Astrocyte (in vitro differentiated cells and primary cell): ENCODE measurements around the gene OR5B3. TPM values are rescaled to one million over a fixed set of nuclear protein-coding genes. Genes with fewer than 3 reads are reported as not detected.

ENCODE experiments used
- DNase-seq: peaks from one replicate; pipeline ENCODE4 v3.0.0-alpha.2; 2010; ENCODE audit warnings: low read depth
- FAIRE-seq: peaks from 2 replicates; lab custom pipeline; 2011; peaks lifted over from hg19 to GRCh38; lab: Jason Lieb, UNC
- H2AFZ ChIP-seq: 2 replicates; pipeline ENCODE4 v1.6.0; 2012; ENCODE audit warnings: low read depth, low read length, inconsistent platforms
- H3K27ac ChIP-seq: 2 replicates; pipeline ENCODE4 v1.5.1; 2011; ENCODE audit warnings: low read depth, low read length, inconsistent platforms
- H3K27me3 ChIP-seq: 2 replicates; pipeline ENCODE4 v1.6.0; 2011; ENCODE audit warnings: low read length, inconsistent platforms; ENCODE audit not compliant: insufficient read depth
- H3K36me3 ChIP-seq: 2 replicates; pipeline ENCODE4 v1.5.1; 2011; ENCODE audit warnings: low read length, inconsistent platforms; ENCODE audit not compliant: insufficient read depth
- H3K4me1 ChIP-seq: 2 replicates; pipeline ENCODE4 v1.5.1; 2011; ENCODE audit warnings: low read length, inconsistent platforms; ENCODE audit not compliant: insufficient read depth
- H3K4me2 ChIP-seq: 2 replicates; pipeline ENCODE4 v1.6.0; 2012; ENCODE audit warnings: low read length, inconsistent platforms
- H3K4me3 ChIP-seq: 2 replicates; pipeline ENCODE4 v1.5.1; 2011; ENCODE audit warnings: low read depth, mild to moderate bottlenecking, low read length, inconsistent platforms; ENCODE audit not compliant: insufficient read depth
- H3K79me2 ChIP-seq: 2 replicates; pipeline ENCODE4 v1.6.0; 2012; ENCODE audit warnings: mild to moderate bottlenecking, low read length, inconsistent platforms; ENCODE audit not compliant: insufficient read depth
- H3K9ac ChIP-seq: 2 replicates; pipeline ENCODE4 v1.6.0; 2012; ENCODE audit warnings: mild to moderate bottlenecking, low read length, inconsistent platforms
- H3K9me3 ChIP-seq: 2 replicates; pipeline ENCODE4 v1.5.1; 2012; ENCODE audit warnings: low read depth, mild to moderate bottlenecking, low read length, inconsistent platforms; ENCODE audit not compliant: insufficient read depth
- H4K20me1 ChIP-seq: 2 replicates; pipeline ENCODE4 v1.6.0; 2012; ENCODE audit warnings: low read length, inconsistent platforms; ENCODE audit not compliant: insufficient read depth
- H3K27ac Mint-ChIP-seq: one replicate; pipeline ENCODE4 v1.8.0; 2021; ENCODE audit warnings: mild to moderate bottlenecking, mixed read lengths; ENCODE audit not compliant: unreplicated experiment
- H3K27me3 Mint-ChIP-seq: one replicate; pipeline ENCODE4 v1.8.0; 2021; ENCODE audit warnings: low read depth, mixed read lengths; ENCODE audit not compliant: unreplicated experiment
- H3K36me3 Mint-ChIP-seq: one replicate; pipeline ENCODE4 v1.8.0; 2021; ENCODE audit warnings: low read depth, mixed read lengths; ENCODE audit not compliant: unreplicated experiment
- H3K4me1 Mint-ChIP-seq: one replicate; pipeline ENCODE4 v1.8.0; 2021; ENCODE audit warnings: low read depth, mixed read lengths; ENCODE audit not compliant: unreplicated experiment
- H3K4me3 Mint-ChIP-seq: one replicate; pipeline ENCODE4 v1.8.0; 2021; ENCODE audit warnings: mild to moderate bottlenecking, moderate library complexity, mixed read lengths; ENCODE audit not compliant: unreplicated experiment
- H3K9me3 Mint-ChIP-seq: one replicate; pipeline ENCODE4 v1.8.0; 2021; ENCODE audit warnings: mild to moderate bottlenecking, mixed read lengths; ENCODE audit not compliant: unreplicated experiment
- CTCF ChIP-seq: IDR thresholded peaks from 2 replicates; pipeline ENCODE4 v1.5.1; 2011; ENCODE audit warnings: low read depth, mild to moderate bottlenecking, inconsistent platforms, low read length, moderate library complexity; ENCODE audit not compliant: insufficient read depth
- EZH2 ChIP-seq: IDR thresholded peaks from 2 replicates; pipeline ENCODE4 v1.6.1; 2012; ENCODE audit warnings: mild to moderate bottlenecking, low read length, inconsistent platforms; ENCODE audit not compliant: insufficient read depth
- total RNA-seq: library from RNA; stranded (reverse); gene quantifications from 2 replicates; pipeline ENCODE4 v1.2.1, GENCODE V29; 2021

The OR5B3 gene
- total RNA-seq, 1 donor from 2014 or later = not detected

- DNase-seq (no peak), FAIRE-seq (no peak)
- Histone ChIP-seq H3K27ac (no peak overlapping the region), H3K27me3 (no peaks in the 10 kb centered on the region), H3K36me3 (no peaks in the 10 kb centered on the region), H3K4me3 (no peak overlapping the region), H3K9me3 (no peaks in the 10 kb centered on the region), H3K4me2 (no peak overlapping the region), H2AFZ (no peak overlapping the region), H3K79me2 (no peaks in the 10 kb centered on the region), H3K4me1 (no peaks in the 10 kb centered on the region), H3K9ac (no peak overlapping the region), H4K20me1 (no peaks in the 10 kb centered on the region)
- TF ChIP-seq CTCF (no peak), EZH2 (no peak)
- H3K27ac Mint-ChIP-seq = no peak overlapping the region
- H3K36me3 Mint-ChIP-seq = no peaks in the 10 kb centered on the region
- H3K4me3 Mint-ChIP-seq = no peak overlapping the region
- no peaks in the 10 kb centered on the region for H3K27me3 Mint-ChIP-seq
- H3K4me1 Mint-ChIP-seq = no peaks in the 10 kb centered on the region
- peaks cover 4% of the 10 kb centered on the region for H3K9me3 Mint-ChIP-seq
Measured at GRCh38 chr11:58434217-58434616, 27.5 kb upstream of the OR5B3 start.

- Mint-ChIP-seq H3K9me3 (peaks cover 4% of the 10 kb centered on the region), H3K4me3 (no peak overlapping the region), H3K27me3 (no peaks in the 10 kb centered on the region), H3K27ac (no peak overlapping the region), H3K4me1 (no peaks in the 10 kb centered on the region), H3K36me3 (no peaks in the 10 kb centered on the region)
- no peak overlapping the region for H2AFZ ChIP-seq
- no peak overlapping the region for H3K9ac ChIP-seq
- no peaks in the 10 kb centered on the region for H3K9me3 ChIP-seq
- H4K20me1 ChIP-seq = no peaks in the 10 kb centered on the region
- H3K4me2 ChIP-seq = no peak overlapping the region
- FAIRE-seq (no peak), DNase-seq (no peak)
- H3K36me3 ChIP-seq = no peaks in the 10 kb centered on the region
- H3K4me1 ChIP-seq = no peaks in the 10 kb centered on the region
- TF ChIP-seq CTCF = no peak
- TF ChIP-seq EZH2 = no peak
- no peaks in the 10 kb centered on the region for H3K27me3 ChIP-seq
- H3K4me3 ChIP-seq = no peak overlapping the region
- H3K79me2 ChIP-seq = no peaks in the 10 kb centered on the region
- H3K27ac ChIP-seq = no peak overlapping the region
Measured at GRCh38 chr11:58433638-58434203, 27.0 kb upstream of the OR5B3 start.

GRCh38 chr11:58429273-58429672 lies 22.6 kb upstream of the OR5B3 start:
- H3K27ac Mint-ChIP-seq = no peak overlapping the region

More at GRCh38 chr11:58429273-58429672, 22.6 kb upstream of the OR5B3 start:
- no peaks in the 10 kb centered on the region for H3K9me3 ChIP-seq
- H3K4me2 ChIP-seq = no peak overlapping the region
- H2AFZ ChIP-seq = no peak overlapping the region
- Mint-ChIP-seq H3K4me1 (no peaks in the 10 kb centered on the region), H3K9me3 (peaks cover 2% of the 10 kb centered on the region), H3K36me3 (no peaks in the 10 kb centered on the region), H3K4me3 (no peak overlapping the region), H3K27me3 (no peaks in the 10 kb centered on the region)
- TF ChIP-seq EZH2 = no peak
- TF ChIP-seq CTCF = no peak
- H3K27me3 ChIP-seq = no peaks in the 10 kb centered on the region
- no peak overlapping the region for H3K9ac ChIP-seq
- H3K4me3 ChIP-seq = no peak overlapping the region
- FAIRE-seq = no peak
- H3K79me2 ChIP-seq = no peaks in the 10 kb centered on the region
- no peaks in the 10 kb centered on the region for H3K36me3 ChIP-seq
- H3K4me1 ChIP-seq = no peaks in the 10 kb centered on the region
- DNase-seq = no peak
- no peaks in the 10 kb centered on the region for H4K20me1 ChIP-seq
- no peak overlapping the region for H3K27ac ChIP-seq
